SK-N-SH treated with all-trans-retinoic acid at 6 μM for 48 hours (cell line): Measurements from ENCODE around the gene UIMC1.

Source experiments
- CSRNP3 ChIP-seq: fragments of 250-450 bp; sonication (Bioruptor Pico); IDR thresholded peaks from 2 replicates; pipeline ENCODE4 v1.5.1; 2021; ENCODE audit warnings: mild to moderate bottlenecking, moderate library complexity
- ISL1 ChIP-seq: fragments of 250-450 bp; sonication (Bioruptor Pico); IDR thresholded peaks from 2 replicates; pipeline ENCODE4 v2.1.2; 2022; ENCODE audit warnings: mild to moderate bottlenecking, moderate library complexity
- TCF4 ChIP-seq: fragments of 250-450 bp; sonication (Bioruptor Pico); IDR thresholded peaks from 2 replicates; pipeline ENCODE4 v1.8.0; 2021; ENCODE audit warnings: mild to moderate bottlenecking, moderate library complexity, borderline replicate concordance
- ZFP3 ChIP-seq: fragments of 250-450 bp; sonication (Bioruptor Pico); IDR thresholded peaks from 2 replicates; pipeline ENCODE4 v1.5.0; 2020; ENCODE audit warnings: mild to moderate bottlenecking, moderate library complexity
- ZFP30 ChIP-seq: fragments of 450-650 bp; formaldehyde crosslinking; IDR thresholded peaks from 2 replicates; pipeline ENCODE4 v1.5.0; 2022; ENCODE audit warnings: mild to moderate bottlenecking, moderate library complexity
- ZNF8 ChIP-seq: fragments of 450-650 bp; formaldehyde crosslinking; IDR thresholded peaks from 2 replicates; pipeline ENCODE4 v1.5.0; 2020; ENCODE audit warnings: mild to moderate bottlenecking, moderate library complexity
- TF ChIP-seq, protein P1 (sequence below): fragments of 250-450 bp; sonication (Bioruptor Pico); IDR thresholded peaks from 2 replicates; pipeline ENCODE4 v1.5.0; 2020; ENCODE audit warnings: mild to moderate bottlenecking, moderate library complexity
- TF ChIP-seq, protein P2 (sequence below): fragments of 250-450 bp; sonication (Bioruptor Pico); IDR thresholded peaks from 2 replicates; pipeline ENCODE4 v1.8.0; 2020; ENCODE audit warnings: mild to moderate bottlenecking, moderate library complexity, borderline replicate concordance

DNA sequence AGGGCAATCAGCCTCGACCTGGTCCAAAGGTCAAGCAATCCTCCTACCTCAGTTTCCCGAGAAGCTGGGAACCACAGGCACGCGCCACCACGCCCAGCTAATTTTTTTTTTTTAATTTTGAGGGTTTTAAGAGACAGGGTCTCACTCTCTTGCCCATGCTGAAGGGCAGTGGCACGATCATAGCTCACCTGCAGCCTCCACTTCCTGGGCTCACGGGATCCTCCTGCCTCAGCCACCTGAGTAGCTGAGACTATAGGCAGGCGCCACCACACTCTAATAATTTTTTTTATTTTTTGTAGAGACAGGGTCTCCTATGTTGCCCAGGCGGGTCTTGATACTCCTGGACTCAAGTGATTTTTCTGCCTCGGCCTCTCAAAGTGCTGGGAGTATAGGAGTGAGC lies 1.6 kb downstream of the UIMC1 start:
- TF ChIP-seq ZNF8 (CRISPR knock-in tag) (no peak), ZFP30 (CRISPR knock-in tag) (no peak), ZFP3 (CRISPR knock-in tag) (no peak), ISL1 (no peak), CSRNP3 (no peak), TCF4 (no peak)
- TF ChIP-seq, protein P1, sequence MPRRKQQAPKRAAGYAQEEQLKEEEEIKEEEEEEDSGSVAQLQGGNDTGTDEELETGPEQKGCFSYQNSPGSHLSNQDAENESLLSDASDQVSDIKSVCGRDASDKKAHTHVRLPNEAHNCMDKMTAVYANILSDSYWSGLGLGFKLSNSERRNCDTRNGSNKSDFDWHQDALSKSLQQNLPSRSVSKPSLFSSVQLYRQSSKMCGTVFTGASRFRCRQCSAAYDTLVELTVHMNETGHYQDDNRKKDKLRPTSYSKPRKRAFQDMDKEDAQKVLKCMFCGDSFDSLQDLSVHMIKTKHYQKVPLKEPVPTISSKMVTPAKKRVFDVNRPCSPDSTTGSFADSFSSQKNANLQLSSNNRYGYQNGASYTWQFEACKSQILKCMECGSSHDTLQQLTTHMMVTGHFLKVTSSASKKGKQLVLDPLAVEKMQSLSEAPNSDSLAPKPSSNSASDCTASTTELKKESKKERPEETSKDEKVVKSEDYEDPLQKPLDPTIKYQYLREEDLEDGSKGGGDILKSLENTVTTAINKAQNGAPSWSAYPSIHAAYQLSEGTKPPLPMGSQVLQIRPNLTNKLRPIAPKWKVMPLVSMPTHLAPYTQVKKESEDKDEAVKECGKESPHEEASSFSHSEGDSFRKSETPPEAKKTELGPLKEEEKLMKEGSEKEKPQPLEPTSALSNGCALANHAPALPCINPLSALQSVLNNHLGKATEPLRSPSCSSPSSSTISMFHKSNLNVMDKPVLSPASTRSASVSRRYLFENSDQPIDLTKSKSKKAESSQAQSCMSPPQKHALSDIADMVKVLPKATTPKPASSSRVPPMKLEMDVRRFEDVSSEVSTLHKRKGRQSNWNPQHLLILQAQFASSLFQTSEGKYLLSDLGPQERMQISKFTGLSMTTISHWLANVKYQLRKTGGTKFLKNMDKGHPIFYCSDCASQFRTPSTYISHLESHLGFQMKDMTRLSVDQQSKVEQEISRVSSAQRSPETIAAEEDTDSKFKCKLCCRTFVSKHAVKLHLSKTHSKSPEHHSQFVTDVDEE (CRISPR knock-in tag) = no peak
- TF ChIP-seq, protein P2, sequence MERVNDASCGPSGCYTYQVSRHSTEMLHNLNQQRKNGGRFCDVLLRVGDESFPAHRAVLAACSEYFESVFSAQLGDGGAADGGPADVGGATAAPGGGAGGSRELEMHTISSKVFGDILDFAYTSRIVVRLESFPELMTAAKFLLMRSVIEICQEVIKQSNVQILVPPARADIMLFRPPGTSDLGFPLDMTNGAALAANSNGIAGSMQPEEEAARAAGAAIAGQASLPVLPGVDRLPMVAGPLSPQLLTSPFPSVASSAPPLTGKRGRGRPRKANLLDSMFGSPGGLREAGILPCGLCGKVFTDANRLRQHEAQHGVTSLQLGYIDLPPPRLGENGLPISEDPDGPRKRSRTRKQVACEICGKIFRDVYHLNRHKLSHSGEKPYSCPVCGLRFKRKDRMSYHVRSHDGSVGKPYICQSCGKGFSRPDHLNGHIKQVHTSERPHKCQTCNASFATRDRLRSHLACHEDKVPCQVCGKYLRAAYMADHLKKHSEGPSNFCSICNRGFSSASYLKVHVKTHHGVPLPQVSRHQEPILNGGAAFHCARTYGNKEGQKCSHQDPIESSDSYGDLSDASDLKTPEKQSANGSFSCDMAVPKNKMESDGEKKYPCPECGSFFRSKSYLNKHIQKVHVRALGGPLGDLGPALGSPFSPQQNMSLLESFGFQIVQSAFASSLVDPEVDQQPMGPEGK = no peak
